Panc1 (cell line): ENCODE results near the gene SZT2.

Experiments used
- CTCF ChIP-seq: fragments of 450-650 bp; IDR thresholded peaks from 2 replicates; pipeline ENCODE4 v1.5.1; 2017; ENCODE audit warnings: mild to moderate bottlenecking
- POLR2AphosphoS5 ChIP-seq: IDR thresholded peaks from 2 replicates; pipeline ENCODE4 v1.6.1; 2012; ENCODE audit warnings: mild to moderate bottlenecking, low read depth, low read length, moderate library complexity
- REST ChIP-seq, 2 experiments: IDR thresholded peaks; 2 replicates each; pipeline ENCODE4 v1.6.1; 2011 to 2012; ENCODE audit warnings: low read depth in 2 of 2, control low read depth in 1 of 2, low read length in 1 of 2, mild to moderate bottlenecking in 1 of 2, moderate library complexity in 1 of 2; ENCODE audit not compliant: insufficient read depth in 1 of 2
- SIN3A ChIP-seq: IDR thresholded peaks from 2 replicates; pipeline ENCODE4 v1.6.1; 2012; ENCODE audit warnings: low read depth, mild to moderate bottlenecking, low read length, moderate library complexity, borderline replicate concordance; ENCODE audit not compliant: insufficient read depth

- TF ChIP-seq CTCF = no peak
- no peak for TF ChIP-seq REST (IDR thresholded peaks at IDR 0.05; ENCODE audit: insufficient read depth in 1 of 2, low read depth in 2 of 2, low read length in 1 of 2)
- TF ChIP-seq POLR2AphosphoS5 = no peak
- no peak for TF ChIP-seq SIN3A
Observed at GRCh38 chr1:43446388-43446740, 56.7 kb downstream of the SZT2 start.
